Osteocyte (in vitro differentiated cells): ENCODE results near the gene CROCC2. TPM values are rescaled to one million over a fixed set of nuclear protein-coding genes. Genes with fewer than 3 reads are reported as not detected.

Experiments used
- DNase-seq: peaks from one replicate; pipeline ENCODE4 v3.0.0; 2021; ENCODE audit warnings: mixed read lengths; ENCODE audit not compliant: unreplicated experiment; ENCODE audit errors: extremely low spot score
- H3K27ac Mint-ChIP-seq: one replicate; pipeline ENCODE4 v1.8.0; 2021; ENCODE audit warnings: mild to moderate bottlenecking, mixed read lengths; ENCODE audit not compliant: unreplicated experiment
- H3K27me3 Mint-ChIP-seq: one replicate; pipeline ENCODE4 v1.8.0; 2021; ENCODE audit warnings: mixed read lengths; ENCODE audit not compliant: unreplicated experiment
- H3K36me3 Mint-ChIP-seq: one replicate; pipeline ENCODE4 v1.8.0; 2021; ENCODE audit warnings: mixed read lengths; ENCODE audit not compliant: unreplicated experiment
- H3K4me1 Mint-ChIP-seq: one replicate; pipeline ENCODE4 v1.8.0; 2021; ENCODE audit warnings: mixed read lengths; ENCODE audit not compliant: unreplicated experiment
- H3K4me3 Mint-ChIP-seq: one replicate; pipeline ENCODE4 v1.8.0; 2021; ENCODE audit warnings: mild to moderate bottlenecking, moderate library complexity, mixed read lengths; ENCODE audit not compliant: unreplicated experiment
- H3K9me3 Mint-ChIP-seq: one replicate; pipeline ENCODE4 v1.8.0; 2021; ENCODE audit warnings: mixed read lengths; ENCODE audit not compliant: unreplicated experiment
- CTCF ChIP-seq: fragments of 200-600 bp; sonication (generic); IDR thresholded peaks from 2 replicates; pipeline ENCODE4 v1.5.0; 2021; ENCODE audit warnings: antibody characterized with exemption, mild to moderate bottlenecking, moderate library complexity
- total RNA-seq: library from RNA; stranded (reverse); gene quantifications from 2 replicates; pipeline ENCODE4 v1.2.1, GENCODE V29; 2021

Gene CROCC2
- total RNA-seq, 1 donor from 2014 or later: not detected

- Mint-ChIP-seq H3K9me3 (no peaks in the 10 kb centered on the region), H3K4me3 (no peak overlapping the region), H3K27ac (no peak overlapping the region), H3K4me1 (no peaks in the 10 kb centered on the region), H3K36me3 (no peaks in the 10 kb centered on the region), H3K27me3 (peaks cover 21% of the 10 kb centered on the region)
- no peak for TF ChIP-seq CTCF
- no peak for DNase-seq
Observed at GRCh38 chr2:240886678-240887609, 19.2 kb upstream of the CROCC2 start.

GRCh38 chr2:240887631-240888030 is 18.5 kb upstream of the CROCC2 start:
- no peak overlapping the region for H3K27ac Mint-ChIP-seq

GRCh38 chr2:240888130-240888889 is 17.8 kb upstream of the CROCC2 start:
- no peaks in the 10 kb centered on the region for H3K36me3 Mint-ChIP-seq

More at GRCh38 chr2:240887631-240888030, 18.5 kb upstream of the CROCC2 start:
- Mint-ChIP-seq H3K4me1 (no peaks in the 10 kb centered on the region), H3K36me3 (no peaks in the 10 kb centered on the region), H3K27me3 (peaks cover 15% of the 10 kb centered on the region), H3K4me3 (no peak overlapping the region), H3K9me3 (no peaks in the 10 kb centered on the region)
- no peak for DNase-seq
- no peak for TF ChIP-seq CTCF

GRCh38 chr2:240888890-240889573 is 17.1 kb upstream of the CROCC2 start:
- Mint-ChIP-seq H3K9me3 (no peaks in the 10 kb centered on the region), H3K27me3 (peaks cover 6% of the 10 kb centered on the region), H3K36me3 (no peaks in the 10 kb centered on the region), H3K4me3 (no peak overlapping the region), H3K4me1 (peaks cover 2% of the 10 kb centered on the region), H3K27ac (no peak overlapping the region)
- no peak for TF ChIP-seq CTCF
- DNase-seq: no peak

More at GRCh38 chr2:240888130-240888889, 17.8 kb upstream of the CROCC2 start:
- no peak for DNase-seq
- Mint-ChIP-seq H3K4me1 (no peaks in the 10 kb centered on the region), H3K27me3 (peaks cover 8% of the 10 kb centered on the region), H3K27ac (no peak overlapping the region), H3K4me3 (no peak overlapping the region), H3K9me3 (no peaks in the 10 kb centered on the region)
- TF ChIP-seq CTCF: no peak
